HAP-1 (cell line): ENCODE measurements around the gene HNRNPH2.

Source experiments
- DNase-seq, 2 experiments: peaks; one replicate each; pipeline ENCODE4 v3.0.0-alpha.2; 2016 to 2020; ENCODE audit warnings: low spot score in 2 of 2
- H3K27me3 ChIP-seq: fragments of 250-450 bp; sonication (Bioruptor Pico); 2 replicates; pipeline ENCODE4 v1.5.1; 2020; ENCODE audit warnings: low read depth, mild to moderate bottlenecking, moderate library complexity
- H3K36me3 ChIP-seq: fragments of 250-450 bp; sonication (Bioruptor Pico); replicated peaks from 2 replicates; pipeline ENCODE4 v1.5.1; 2020; ENCODE audit warnings: mild to moderate bottlenecking
- H3K4me1 ChIP-seq: fragments of 250-450 bp; sonication (Bioruptor Pico); 2 replicates; pipeline ENCODE4 v1.5.1; 2020; ENCODE audit warnings: mild to moderate bottlenecking
- H3K4me3 ChIP-seq: fragments of 250-450 bp; sonication (Bioruptor Pico); 2 replicates; pipeline ENCODE4 v1.5.1; 2020; ENCODE audit warnings: mild to moderate bottlenecking, moderate library complexity
- H3K9me3 ChIP-seq: fragments of 250-450 bp; sonication (Bioruptor Pico); 2 replicates; pipeline ENCODE4 v1.5.1; 2020; ENCODE audit warnings: mild to moderate bottlenecking, moderate library complexity
- in situ Hi-C: fragments of 300-500 bp; cut with MboI; formaldehyde crosslinking; loops from 3 replicates; pipeline ENCODE4 v1.14.3; 2020; ENCODE audit warnings: low sequenced_read_pairs, inconsistent platforms, mixed read lengths

The HNRNPH2 gene

GRCh38 chrX:101386542-101386885 is 21.5 kb upstream of the HNRNPH2 start:
- Histone ChIP-seq H3K4me1 (peaks cover 6% of the 10 kb centered on the region), H3K9me3 (no peaks in the 10 kb centered on the region), H3K4me3 (no peak overlapping the region), H3K27me3 (no peaks in the 10 kb centered on the region; the same call in 1 of the 2 replicates), H3K36me3 (peaks cover 5% of the 10 kb centered on the region)
- in situ Hi-C loops, result no loop called here
- no peak for DNase-seq

- no peaks in the 10 kb centered on the region; the same call in 1 of the 2 replicates for H3K27me3 ChIP-seq
- H3K4me1 ChIP-seq, result peaks cover 19% of the 10 kb centered on the region
- H3K36me3 ChIP-seq, result peaks cover 26% of the 10 kb centered on the region
- no peak for DNase-seq
- no peaks in the 10 kb centered on the region for H3K9me3 ChIP-seq
- in situ Hi-C loops, result no loop called here
- H3K4me3 ChIP-seq, result no peak overlapping the region
Observed at GRCh38 chrX:101388604-101389003, 19.4 kb upstream of the HNRNPH2 start.

GRCh38 chrX:101390664-101391525 is 17.1 kb upstream of the HNRNPH2 start, which contains the start of gene RPL36A:
Gene RPL36A (plus strand): TSS chrX:101391011. CDS start chrX:101391044, 33 bp downstream.
- peaks cover 46% of the 10 kb centered on the region for H3K36me3 ChIP-seq
- H3K9me3 ChIP-seq, result no peaks in the 10 kb centered on the region
- peak; percentile 93 to 96 for DNase-seq
- H3K4me1 ChIP-seq, result peaks cover 21% of the 10 kb centered on the region
- peak within 1 kb of the TSS; percentile 75 for H3K4me3 ChIP-seq
- no peaks in the 10 kb centered on the region; the same call in 1 of the 2 replicates for H3K27me3 ChIP-seq
- in situ Hi-C loops, result loop anchor here (5.0 kb wide), 1 partner anchor 39 kb away; no protein-coding TSS in a partner anchor

GRCh38 chrX:101391831-101392230 is 16.2 kb upstream of the HNRNPH2 start:
- H3K9me3 ChIP-seq, result no peaks in the 10 kb centered on the region
- H3K4me1 ChIP-seq, result peaks cover 21% of the 10 kb centered on the region
- peaks cover 54% of the 10 kb centered on the region for H3K36me3 ChIP-seq
- no peaks in the 10 kb centered on the region; the same call in 1 of the 2 replicates for H3K27me3 ChIP-seq
- H3K4me3 ChIP-seq, result peak overlapping the region; percentile 75
- DNase-seq, result no peak
- in situ Hi-C loops, result loop anchor here (5.0 kb wide), 1 partner anchor 40 kb away; no protein-coding TSS in a partner anchor

GRCh38 chrX:101393530-101394305 is 14.3 kb upstream of the HNRNPH2 start:
- H3K36me3 ChIP-seq, result peaks cover 54% of the 10 kb centered on the region
- in situ Hi-C loops, result loop anchor here (5.0 kb wide), 1 partner anchor 41 kb away; no protein-coding TSS in a partner anchor
- no peaks in the 10 kb centered on the region for H3K9me3 ChIP-seq
- peaks cover 21% of the 10 kb centered on the region for H3K4me1 ChIP-seq
- no peak for DNase-seq
- H3K4me3 ChIP-seq, result peak overlapping the region; percentile 75; the same call in 1 of the 2 replicates
- no peaks in the 10 kb centered on the region; the same call in 1 of the 2 replicates for H3K27me3 ChIP-seq

- in situ Hi-C loops, result loop anchor here (5.0 kb wide), 1 partner anchor 42 kb away; no protein-coding TSS in a partner anchor
- H3K9me3 ChIP-seq, result no peaks in the 10 kb centered on the region
- no peaks in the 10 kb centered on the region for H3K27me3 ChIP-seq
- H3K4me3 ChIP-seq, result no peak overlapping the region
- DNase-seq, result no peak
- peaks cover 21% of the 10 kb centered on the region for H3K4me1 ChIP-seq
- peaks cover 54% of the 10 kb centered on the region for H3K36me3 ChIP-seq
Observed at GRCh38 chrX:101394372-101394771, 13.7 kb upstream of the HNRNPH2 start.

GRCh38 chrX:101395789-101396188 is 12.2 kb upstream of the HNRNPH2 start:
- Histone ChIP-seq H3K27me3 (no peaks in the 10 kb centered on the region), H3K4me3 (no peak overlapping the region), H3K9me3 (no peaks in the 10 kb centered on the region), H3K36me3 (peaks cover 66% of the 10 kb centered on the region), H3K4me1 (peaks cover 15% of the 10 kb centered on the region)
- DNase-seq, result no peak
- in situ Hi-C loops, result no loop called here

- peaks cover 68% of the 10 kb centered on the region for H3K36me3 ChIP-seq
- no peaks in the 10 kb centered on the region for H3K27me3 ChIP-seq
- no peaks in the 10 kb centered on the region for H3K9me3 ChIP-seq
- in situ Hi-C loops, result no loop called here
- DNase-seq, result peak; percentile 48 to 49
- H3K4me1 ChIP-seq, result peaks cover 8% of the 10 kb centered on the region
- no peak overlapping the region for H3K4me3 ChIP-seq
Observed at GRCh38 chrX:101397779-101398178, 10.2 kb upstream of the HNRNPH2 start.

- peaks cover 64% of the 10 kb centered on the region for H3K36me3 ChIP-seq
- in situ Hi-C loops, result no loop called here
- H3K27me3 ChIP-seq, result no peaks in the 10 kb centered on the region
- no peak for DNase-seq
- H3K9me3 ChIP-seq, result no peaks in the 10 kb centered on the region
- H3K4me1 ChIP-seq, result peaks cover 2% of the 10 kb centered on the region; the same call in 1 of the 2 replicates
- H3K4me3 ChIP-seq, result no peak overlapping the region
Observed at GRCh38 chrX:101398694-101399093, 9.3 kb upstream of the HNRNPH2 start.

- Histone ChIP-seq H3K4me3 (no peak overlapping the region), H3K9me3 (no peaks in the 10 kb centered on the region), H3K4me1 (no peaks in the 10 kb centered on the region), H3K27me3 (no peaks in the 10 kb centered on the region), H3K36me3 (peaks cover 62% of the 10 kb centered on the region)
- in situ Hi-C loops, result no loop called here
- no peak for DNase-seq
Observed at GRCh38 chrX:101399825-101400224, 8.2 kb upstream of the HNRNPH2 start.

- H3K9me3 ChIP-seq, result no peaks in the 10 kb centered on the region
- 0 out of 2 replicates have a peak, but pooled peaks cover 3% of the 10 kb centered on the region for H3K27me3 ChIP-seq
- H3K36me3 ChIP-seq, result peaks cover 23% of the 10 kb centered on the region
- peaks cover 19% of the 10 kb centered on the region for H3K4me1 ChIP-seq
- in situ Hi-C loops, result no loop called here
- peak overlapping the region; percentile 71 for H3K4me3 ChIP-seq
- peak in 1 of 2 experiments; percentile 29 for DNase-seq
Observed at GRCh38 chrX:101407167-101407747, 765 bp upstream of the HNRNPH2 start.

GRCh38 chrX:101408532-101408841 is 465 bp downstream of the HNRNPH2 start:
- H3K36me3 ChIP-seq, result peaks cover 26% of the 10 kb centered on the region
- peaks cover 19% of the 10 kb centered on the region for H3K4me1 ChIP-seq
- H3K4me3 ChIP-seq, result peak overlapping the region; percentile 71
- 0 out of 2 replicates have a peak, but pooled peaks cover 3% of the 10 kb centered on the region for H3K27me3 ChIP-seq
- no peak for DNase-seq
- no peaks in the 10 kb centered on the region for H3K9me3 ChIP-seq
- in situ Hi-C loops, result no loop called here

GRCh38 chrX:101409043-101409442 is 1.0 kb downstream of the HNRNPH2 start:
- Histone ChIP-seq H3K4me3 (peak overlapping the region; percentile 71), H3K36me3 (peaks cover 20% of the 10 kb centered on the region), H3K27me3 (0 out of 2 replicates have a peak, but pooled peaks cover 3% of the 10 kb centered on the region), H3K9me3 (no peaks in the 10 kb centered on the region), H3K4me1 (peaks cover 19% of the 10 kb centered on the region)
- in situ Hi-C loops, result no loop called here
- no peak for DNase-seq
